Measurements from ENCODE around the gene KRTAP2-4.
"Not testable (repeated sequence)": the region's sequence is repeated elsewhere in the genome, so short reads cannot be mapped to it uniquely, and the experiment has no call there.

KRTAP2-4 gene

GRCh38 chr17:41058741-41059140, 6.9 kb downstream of the KRTAP2-4 start:
- no peak for DNase-seq
- Histone ChIP-seq H3K27me3 (replicated peaks in 2 of 5; ENCODE audit: control insufficient read depth in 4 of 5, insufficient read depth in 5 of 5, low read length in 4 of 5) (peaks cover 4 to 41% (median 20%) of the 10 kb centered on the region in 5 experiments), H3K9me3 (ENCODE audit: control extremely low read depth in 1 of 5, control insufficient read depth in 4 of 5, insufficient read depth in 2 of 5, low read depth in 1 of 5, low read length in 4 of 5) (peaks cover 0 to 4% (median 0%) of the 10 kb centered on the region in 5 experiments), H3K4me3 (ENCODE audit: control insufficient read depth in 1 of 7, extremely low read depth in 1 of 7, insufficient read depth in 4 of 7, low read depth in 2 of 7, low read length in 6 of 7) (no peak overlapping the region), H3K27ac (ENCODE audit: insufficient read depth in 1 of 2, low read depth in 1 of 2, low read length in 2 of 2, poor library complexity in 1 of 2, severe bottlenecking in 2 of 2) (no peak overlapping the region), H3K4me1 (ENCODE audit: control extremely low read depth in 1 of 4, control insufficient read depth in 4 of 4, insufficient read depth in 4 of 4, low read length in 3 of 4) (no peaks in the 10 kb centered on the region), H3K36me3 (ENCODE audit: control insufficient read depth in 4 of 4, insufficient read depth in 4 of 4, low read length in 3 of 4) (no peaks in the 10 kb centered on the region)
- ChIA-PET POLR2A (no interaction called here), CTCF (interaction anchor here (1.1 to 1.3 kb wide), 2 partner anchors 10 to 264 kb away, joined by 3 to 4 read pairs; no protein-coding TSS in a partner anchor)
- WGBS (ENCODE audit: insufficient coverage), result 100% methylated on average over 1 of the region's 5 CpGs

DNA sequence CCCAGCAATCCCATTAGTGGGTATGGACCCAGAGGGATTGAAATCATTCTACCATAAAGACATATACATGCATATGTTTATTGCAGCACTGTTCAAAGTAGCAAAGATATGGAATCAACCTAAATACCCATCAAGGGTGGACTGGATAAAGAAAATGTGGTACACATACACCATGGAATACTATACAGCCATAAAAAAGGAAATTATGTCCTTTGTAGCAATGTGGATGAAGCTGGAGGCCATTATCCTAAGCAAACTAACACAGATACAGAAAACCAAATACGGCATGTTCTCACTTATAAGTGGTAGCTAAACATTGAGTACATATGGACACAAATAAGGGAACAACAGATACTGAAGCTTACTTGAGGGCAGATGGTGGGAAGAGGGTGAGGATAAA, 8.1 kb downstream of the KRTAP2-4 start:
- WGBS (ENCODE audit: insufficient coverage), result no CpG with 5 or more reads among the region's 1 CpG
- ChIA-PET CTCF (no interaction called here), POLR2A (no interaction called here)
- peaks cover 0 to 4% (median 2%) of the 10 kb centered on the region in 5 experiments for H3K9me3 ChIP-seq (ENCODE audit: control extremely low read depth in 1 of 5, control insufficient read depth in 4 of 5, insufficient read depth in 2 of 5, low read depth in 1 of 5, low read length in 4 of 5)
- H3K36me3 ChIP-seq (ENCODE audit: control insufficient read depth in 4 of 4, insufficient read depth in 4 of 4, low read length in 3 of 4), result no peaks in the 10 kb centered on the region
- H3K4me1 ChIP-seq (ENCODE audit: control extremely low read depth in 1 of 4, control insufficient read depth in 4 of 4, insufficient read depth in 4 of 4, low read length in 3 of 4), result no peaks in the 10 kb centered on the region
- no peak overlapping the region for H3K27ac ChIP-seq (ENCODE audit: insufficient read depth in 1 of 2, low read depth in 1 of 2, low read length in 2 of 2, poor library complexity in 1 of 2, severe bottlenecking in 2 of 2)
- no peak overlapping the region for H3K4me3 ChIP-seq (ENCODE audit: control insufficient read depth in 1 of 7, extremely low read depth in 1 of 7, insufficient read depth in 4 of 7, low read depth in 2 of 7, low read length in 6 of 7)
- DNase-seq, result no peak
- H3K27me3 ChIP-seq (replicated peaks in 2 of 5; ENCODE audit: control insufficient read depth in 4 of 5, insufficient read depth in 5 of 5, low read length in 4 of 5), result peaks cover 4 to 39% (median 20%) of the 10 kb centered on the region in 5 experiments

DNA sequence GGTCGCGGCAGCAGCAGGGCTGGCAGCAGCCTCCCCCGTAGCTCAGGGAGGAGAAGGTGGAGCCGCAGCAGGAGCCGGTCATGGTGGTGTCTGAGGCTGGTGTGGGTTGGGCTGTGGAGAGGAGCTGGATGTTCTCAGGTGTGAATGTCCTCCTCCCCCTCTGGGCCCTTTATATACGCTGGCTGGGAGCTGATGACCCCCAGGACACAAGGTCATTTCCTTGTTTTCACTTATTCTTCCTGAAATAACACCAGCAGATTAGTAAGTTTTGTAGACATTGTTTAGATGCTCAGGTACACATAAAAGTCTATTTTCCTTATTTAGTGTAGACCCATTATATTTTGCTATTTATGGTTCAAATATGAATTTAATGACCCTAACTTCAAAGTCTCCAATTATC, 10.5 kb downstream of the KRTAP2-4 start, which contains the start of gene KRTAP2-2:
Gene KRTAP2-2 (minus strand): TSS at position 101 of the 400 bp plus-strand sequence. CDS start 19 bp downstream, at position 82.
- H3K27ac ChIP-seq (ENCODE audit: insufficient read depth in 1 of 2, low read depth in 1 of 2, low read length in 2 of 2, poor library complexity in 1 of 2, severe bottlenecking in 2 of 2); CTCF ChIA-PET; POLR2A ChIA-PET; H3K4me1 ChIP-seq (ENCODE audit: control extremely low read depth in 1 of 4, control insufficient read depth in 4 of 4, insufficient read depth in 4 of 4, low read length in 3 of 4); DNase-seq; H3K9me3 ChIP-seq (ENCODE audit: control extremely low read depth in 1 of 5, control insufficient read depth in 4 of 5, insufficient read depth in 2 of 5, low read depth in 1 of 5, low read length in 4 of 5); H3K36me3 ChIP-seq (ENCODE audit: control insufficient read depth in 4 of 4, insufficient read depth in 4 of 4, low read length in 3 of 4); H3K4me3 ChIP-seq (ENCODE audit: control insufficient read depth in 1 of 7, extremely low read depth in 1 of 7, insufficient read depth in 4 of 7, low read depth in 2 of 7, low read length in 6 of 7): not testable (repeated sequence)
- H3K27me3 ChIP-seq (replicated peaks in 2 of 5; ENCODE audit: control insufficient read depth in 4 of 5, insufficient read depth in 5 of 5, low read length in 4 of 5), result peaks cover 0 to 26% (median 7%) of the 10 kb centered on the region in 5 experiments
- no CpG with 5 or more reads among the region's 6 CpGs for WGBS (ENCODE audit: insufficient coverage)

- DNase-seq; H3K4me1 ChIP-seq (ENCODE audit: control extremely low read depth in 1 of 4, control insufficient read depth in 4 of 4, insufficient read depth in 4 of 4, low read length in 3 of 4); H3K27ac ChIP-seq (ENCODE audit: insufficient read depth in 1 of 2, low read depth in 1 of 2, low read length in 2 of 2, poor library complexity in 1 of 2, severe bottlenecking in 2 of 2); CTCF ChIA-PET; H3K9me3 ChIP-seq (ENCODE audit: control extremely low read depth in 1 of 5, control insufficient read depth in 4 of 5, insufficient read depth in 2 of 5, low read depth in 1 of 5, low read length in 4 of 5); POLR2A ChIA-PET; H3K4me3 ChIP-seq (ENCODE audit: control insufficient read depth in 1 of 7, extremely low read depth in 1 of 7, insufficient read depth in 4 of 7, low read depth in 2 of 7, low read length in 6 of 7); H3K36me3 ChIP-seq (ENCODE audit: control insufficient read depth in 4 of 4, insufficient read depth in 4 of 4, low read length in 3 of 4): not testable (repeated sequence)
- WGBS (ENCODE audit: insufficient coverage), result 100% methylated on average over 3 of the region's 9 CpGs
- peaks cover 0 to 22% (median 5%) of the 10 kb centered on the region in 5 experiments for H3K27me3 ChIP-seq (replicated peaks in 2 of 5; ENCODE audit: control insufficient read depth in 4 of 5, insufficient read depth in 5 of 5, low read length in 4 of 5)
These were observed 11.1 kb downstream of the KRTAP2-4 start for GRCh38 chr17:41054556-41054955.

DNA sequence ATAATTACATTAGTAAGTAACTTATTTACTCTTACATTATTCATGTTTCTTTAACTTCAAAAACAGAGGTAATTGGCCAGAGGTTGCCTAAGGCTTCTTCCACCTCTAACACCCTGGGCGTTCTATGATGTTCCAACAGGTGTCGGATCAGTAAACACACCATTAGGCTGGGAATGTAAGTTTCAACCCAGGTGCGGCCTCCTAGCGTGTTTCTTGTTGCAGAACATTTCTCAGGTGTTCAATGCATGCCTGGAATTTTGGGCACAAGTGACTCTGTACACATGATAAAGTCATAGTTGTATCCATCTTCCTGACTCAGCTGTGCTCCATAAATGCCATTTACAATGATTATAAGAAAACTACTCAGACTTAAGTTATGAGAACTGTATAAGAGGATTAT, 11.7 kb downstream of the KRTAP2-4 start:
- no peaks in the 10 kb centered on the region for H3K36me3 ChIP-seq (ENCODE audit: control insufficient read depth in 4 of 4, insufficient read depth in 4 of 4, low read length in 3 of 4)
- 100% methylated on average over 3 of the region's 4 CpGs for WGBS (ENCODE audit: insufficient coverage)
- H3K27me3 ChIP-seq (replicated peaks in 2 of 5; ENCODE audit: control insufficient read depth in 4 of 5, insufficient read depth in 5 of 5, low read length in 4 of 5), result peaks cover 1 to 18% (median 6%) of the 10 kb centered on the region in 5 experiments
- ChIA-PET CTCF (no interaction called here), POLR2A (no interaction called here)
- H3K4me3 ChIP-seq (ENCODE audit: control insufficient read depth in 1 of 7, extremely low read depth in 1 of 7, insufficient read depth in 4 of 7, low read depth in 2 of 7, low read length in 6 of 7), result no peak overlapping the region
- H3K27ac ChIP-seq (ENCODE audit: insufficient read depth in 1 of 2, low read depth in 1 of 2, low read length in 2 of 2, poor library complexity in 1 of 2, severe bottlenecking in 2 of 2), result no peak overlapping the region
- H3K4me1 ChIP-seq (ENCODE audit: control extremely low read depth in 1 of 4, control insufficient read depth in 4 of 4, insufficient read depth in 4 of 4, low read length in 3 of 4), result no peaks in the 10 kb centered on the region
- no peak for DNase-seq
- H3K9me3 ChIP-seq (ENCODE audit: control extremely low read depth in 1 of 5, control insufficient read depth in 4 of 5, insufficient read depth in 2 of 5, low read depth in 1 of 5, low read length in 4 of 5), result peaks cover 0 to 4% (median 2%) of the 10 kb centered on the region in 5 experiments

- Histone ChIP-seq H3K4me1 (ENCODE audit: control extremely low read depth in 1 of 4, control insufficient read depth in 4 of 4, insufficient read depth in 4 of 4, low read length in 3 of 4) (no peaks in the 10 kb centered on the region), H3K27me3 (replicated peaks in 2 of 5; ENCODE audit: control insufficient read depth in 4 of 5, insufficient read depth in 5 of 5, low read length in 4 of 5) (peaks cover 0 to 18% (median 4%) of the 10 kb centered on the region in 5 experiments), H3K36me3 (ENCODE audit: control insufficient read depth in 4 of 4, insufficient read depth in 4 of 4, low read length in 3 of 4) (no peaks in the 10 kb centered on the region), H3K27ac (ENCODE audit: insufficient read depth in 1 of 2, low read depth in 1 of 2, low read length in 2 of 2, poor library complexity in 1 of 2, severe bottlenecking in 2 of 2) (no peak overlapping the region), H3K4me3 (ENCODE audit: control insufficient read depth in 1 of 7, extremely low read depth in 1 of 7, insufficient read depth in 4 of 7, low read depth in 2 of 7, low read length in 6 of 7) (no peak overlapping the region), H3K9me3 (ENCODE audit: control extremely low read depth in 1 of 5, control insufficient read depth in 4 of 5, insufficient read depth in 2 of 5, low read depth in 1 of 5, low read length in 4 of 5) (peaks cover 0 to 2% (median 2%) of the 10 kb centered on the region in 5 experiments)
- peak in 1 of 3 donors; percentile 12 for DNase-seq
- ChIA-PET CTCF (no interaction called here), POLR2A (no interaction called here)
These were observed 13.1 kb downstream of the KRTAP2-4 start for GRCh38 chr17:41052566-41052965.

- ChIA-PET POLR2A (no interaction called here), CTCF (no interaction called here)
- H3K9me3 ChIP-seq (ENCODE audit: control extremely low read depth in 1 of 5, control insufficient read depth in 4 of 5, insufficient read depth in 2 of 5, low read depth in 1 of 5, low read length in 4 of 5), result peaks cover 0 to 2% (median 0%) of the 10 kb centered on the region in 5 experiments
- H3K4me3 ChIP-seq (ENCODE audit: control insufficient read depth in 1 of 7, extremely low read depth in 1 of 7, insufficient read depth in 4 of 7, low read depth in 2 of 7, low read length in 6 of 7), result no peak overlapping the region
- no peaks in the 10 kb centered on the region for H3K4me1 ChIP-seq (ENCODE audit: control extremely low read depth in 1 of 4, control insufficient read depth in 4 of 4, insufficient read depth in 4 of 4, low read length in 3 of 4)
- whole genome bisulfite sequencing (ENCODE audit: insufficient coverage), result 87% methylated on average over 2 of the region's 2 CpGs
- H3K27ac ChIP-seq (ENCODE audit: insufficient read depth in 1 of 2, low read depth in 1 of 2, low read length in 2 of 2, poor library complexity in 1 of 2, severe bottlenecking in 2 of 2), result no peak overlapping the region
- no peaks in the 10 kb centered on the region for H3K36me3 ChIP-seq (ENCODE audit: control insufficient read depth in 4 of 4, insufficient read depth in 4 of 4, low read length in 3 of 4)
- peaks cover 0 to 25% (median 3%) of the 10 kb centered on the region in 5 experiments for H3K27me3 ChIP-seq (replicated peaks in 2 of 5; ENCODE audit: control insufficient read depth in 4 of 5, insufficient read depth in 5 of 5, low read length in 4 of 5)
- no peak for DNase-seq
These were observed 16.6 kb downstream of the KRTAP2-4 start for GRCh38 chr17:41049110-41049509.
